GM21737 (cell line): ENCODE measurements around the gene PIWIL4.

Source experiments
- ATAC-seq: cut with Tn5 transposase; IDR thresholded peaks from one replicate; pipeline ENCODE4 v1.9.1; 2021; ENCODE audit warnings: mild to moderate bottlenecking, moderate library complexity; ENCODE audit not compliant: unreplicated experiment

The PIWIL4 gene

GRCh38 chr11:94658888-94659287 is 91.7 kb downstream of the PIWIL4 start:
- ATAC-seq: no peak

DNA sequence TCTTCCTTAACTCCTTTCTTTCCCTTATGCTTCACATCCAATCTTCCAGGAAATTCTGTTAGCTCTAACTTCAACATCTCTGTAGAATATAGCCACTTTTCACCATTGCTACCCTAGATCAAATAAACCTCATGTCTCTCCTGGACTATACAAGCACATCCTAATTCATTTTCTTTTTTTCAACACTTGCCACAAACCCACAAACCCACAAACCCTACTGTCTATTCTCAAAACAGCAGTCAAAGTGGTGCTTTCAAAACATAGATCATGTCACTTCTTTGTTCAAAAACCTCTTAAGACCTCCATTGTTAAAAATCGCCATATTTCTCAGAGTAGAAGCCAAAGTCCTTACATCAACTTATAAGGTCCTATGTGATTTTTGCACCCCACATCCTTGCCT is 94.3 kb downstream of the PIWIL4 start:
- ATAC-seq: no peak

- no peak for ATAC-seq
These were observed 95.1 kb downstream of the PIWIL4 start for GRCh38 chr11:94662065-94662779.

DNA sequence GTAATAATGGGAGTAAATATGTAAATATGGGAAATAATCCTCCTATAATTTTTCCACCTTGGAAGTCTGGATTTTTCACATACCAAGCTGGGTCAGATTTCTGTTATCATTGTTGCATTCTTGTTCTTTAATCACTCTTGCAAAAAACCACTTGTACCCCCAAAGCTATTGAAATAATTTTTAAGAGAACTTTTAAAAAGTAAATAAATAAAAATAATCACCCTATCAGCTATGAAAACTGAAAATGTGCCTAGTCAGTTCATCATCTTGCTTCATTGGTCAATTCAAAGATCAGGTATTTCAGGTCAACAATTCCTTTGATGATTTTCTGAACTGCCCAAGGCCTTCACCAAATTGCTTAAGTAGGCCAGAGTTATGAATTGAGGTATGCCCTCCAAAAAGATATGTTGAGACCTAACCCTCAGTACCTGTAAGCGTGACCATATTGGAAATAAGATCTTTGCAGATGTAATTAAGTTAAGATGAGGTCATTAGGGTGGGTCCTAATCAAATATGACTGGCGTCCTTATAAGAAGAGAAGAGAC is 95.8 kb downstream of the PIWIL4 start:
- ATAC-seq: no peak

DNA sequence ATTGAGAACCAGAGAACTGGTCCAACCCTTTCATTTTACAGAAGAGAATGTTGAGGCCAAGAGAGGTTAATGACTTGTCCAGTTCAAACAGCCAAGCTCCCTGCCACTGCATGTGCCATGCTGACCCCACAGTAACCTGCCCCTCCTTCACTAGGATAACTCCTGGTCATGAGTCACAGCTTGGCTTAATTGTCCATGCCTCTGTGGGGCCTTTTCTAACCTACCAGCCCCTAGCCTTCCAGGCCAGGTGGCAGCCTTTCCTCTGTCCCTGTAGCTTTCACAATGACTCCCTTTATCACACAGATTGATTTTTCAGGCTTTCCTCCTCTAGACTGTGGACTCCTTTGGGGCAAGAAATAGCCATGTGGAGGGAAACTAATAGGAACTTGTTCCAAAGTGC is 97.2 kb downstream of the PIWIL4 start:
- ATAC-seq: no peak

GRCh38 chr11:94665116-94665659 is 98.0 kb downstream of the PIWIL4 start:
- ATAC-seq: no peak

- no peak for ATAC-seq
These were observed 99.9 kb downstream of the PIWIL4 start for GRCh38 chr11:94666792-94667721.

DNA sequence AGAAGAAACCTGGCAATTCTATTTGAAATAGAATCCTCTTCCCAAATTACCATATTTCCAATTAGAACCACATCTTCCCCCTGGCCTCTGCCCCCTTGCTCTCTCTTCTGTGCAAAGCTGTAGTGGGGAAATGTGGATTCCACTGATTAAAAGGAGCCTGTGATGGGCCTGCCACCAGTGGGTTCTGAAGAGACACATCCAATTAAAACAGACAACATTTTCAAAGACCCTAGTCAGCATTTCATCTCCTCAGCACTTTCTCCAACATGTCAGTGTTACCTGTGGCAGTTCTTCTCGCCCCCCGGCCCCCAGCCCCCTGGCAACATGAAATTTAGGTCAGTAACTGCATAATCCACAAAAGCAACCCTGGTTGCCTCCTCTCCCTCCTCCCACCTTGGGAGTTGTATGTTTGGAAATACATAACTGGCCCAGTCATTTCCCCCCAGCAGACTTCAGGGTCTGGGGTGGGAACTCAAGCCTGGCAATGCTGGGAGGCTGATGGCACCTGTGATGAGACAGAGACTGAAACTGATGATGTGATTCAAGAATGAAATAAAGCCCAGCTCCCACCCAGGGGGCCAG is 101.1 kb downstream of the PIWIL4 start:
- ATAC-seq: no peak

DNA sequence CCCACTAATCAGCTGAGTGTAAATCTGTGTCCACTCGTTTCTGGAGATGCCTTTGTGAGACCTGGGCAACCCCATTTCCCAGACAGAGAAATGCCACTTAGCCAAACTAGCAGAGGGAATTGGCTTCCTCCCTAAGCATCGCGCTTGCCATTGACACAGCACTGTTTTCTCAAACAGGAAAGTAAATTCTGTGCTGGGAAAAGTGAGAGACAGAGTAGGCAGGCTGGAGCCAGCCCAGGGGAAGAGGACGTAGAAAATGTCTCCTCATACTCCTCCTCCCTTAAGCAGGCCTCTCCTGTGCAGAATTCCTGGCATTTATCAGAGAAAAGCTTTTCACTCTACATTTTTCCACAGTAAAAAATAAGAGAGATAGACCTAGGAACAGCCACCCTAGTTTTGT is 101.9 kb downstream of the PIWIL4 start:
- ATAC-seq: no peak
